PC-3 (cell line): ENCODE data around the gene VEGFB. TPM values are rescaled to one million over a fixed set of nuclear protein-coding genes. Genes with fewer than 3 reads are reported as not detected.

Experiments
- ATAC-seq: fragments of 200-7000 bp; cut with Tn5 transposase; 2 replicates; pipeline ENCODE4 v1.9.1; 2020; ENCODE audit warnings: mild to moderate bottlenecking, moderate library complexity
- BruUV-seq: library from RNA; stranded (reverse); fragments of 400-500 nt; replicated peaks from 2 replicates; lab custom pipeline; 2021; lab: Mats Ljungman, UMichigan
- CTCF ChIA-PET: fragments of 300-600 bp; sonication (Branson Sonifier 250); formaldehyde crosslinking; loops from one replicate; lab custom pipeline; 2022; ENCODE audit warnings: antibody characterized with exemption; lab: Charles Lee
- POLR2A ChIA-PET: fragments of 300-600 bp; sonication (Branson Sonifier 250); formaldehyde crosslinking; loops from one replicate; lab custom pipeline; 2022; ENCODE audit warnings: antibody characterized with exemption; ENCODE audit not compliant: unreplicated experiment; lab: Charles Lee
- DNase-seq: peaks from one replicate; pipeline ENCODE4 v3.0.0-alpha.2; 2015
- H2AFZ ChIP-seq: fragments of 300-600 bp; sonication (generic); 2 replicates; pipeline ENCODE4 v1.6.0; 2016; ENCODE audit warnings: antibody characterized with exemption, low read length
- H3F3A ChIP-seq: fragments of 300-600 bp; sonication (generic); one replicate; pipeline ENCODE4 v1.6.0; 2017; ENCODE audit warnings: antibody characterized with exemption, low read length, control low read depth, mild to moderate bottlenecking; ENCODE audit not compliant: unreplicated experiment
- H3K27ac ChIP-seq: fragments of 300-600 bp; sonication (generic); 2 replicates; pipeline ENCODE4 v1.5.1; 2016; ENCODE audit warnings: mild to moderate bottlenecking, low read length
- H3K27me3 ChIP-seq: fragments of 300-600 bp; sonication (generic); 2 replicates; pipeline ENCODE4 v1.6.1; 2016; ENCODE audit warnings: low read length, mixed read lengths
- H3K36me3 ChIP-seq: fragments of 300-600 bp; sonication (generic); 2 replicates; pipeline ENCODE4 v1.6.1; 2016; ENCODE audit warnings: low read depth, mixed run types, low read length, mixed read lengths
- H3K4me1 ChIP-seq: fragments of 300-600 bp; sonication (generic); 2 replicates; pipeline ENCODE4 v1.5.1; 2016; ENCODE audit warnings: low read length; ENCODE audit not compliant: insufficient read depth
- H3K4me2 ChIP-seq: fragments of 300-600 bp; sonication (generic); 2 replicates; pipeline ENCODE4 v1.6.0; 2016; ENCODE audit warnings: low read length
- H3K4me3 ChIP-seq: fragments of 300-600 bp; sonication (generic); 2 replicates; pipeline ENCODE4 v1.5.1; 2016; ENCODE audit warnings: mild to moderate bottlenecking, low read length, mixed read lengths
- H3K79me2 ChIP-seq: fragments of 300-600 bp; sonication (generic); 2 replicates; pipeline ENCODE4 v1.6.1; 2017; ENCODE audit warnings: low read length, mixed read lengths
- H3K9ac ChIP-seq: fragments of 300-600 bp; sonication (generic); 2 replicates; pipeline ENCODE4 v1.6.0; 2016; ENCODE audit warnings: mild to moderate bottlenecking, low read length
- H3K9me2 ChIP-seq: fragments of 300-600 bp; sonication (generic); replicated peaks from 2 replicates; pipeline ENCODE4 v1.6.1; 2016; ENCODE audit warnings: mixed run types, low read length, mixed read lengths
- H3K9me3 ChIP-seq: fragments of 300-600 bp; sonication (generic); 2 replicates; pipeline ENCODE4 v1.6.1; 2016; ENCODE audit warnings: low read length, mixed read lengths
- H4K20me1 ChIP-seq: fragments of 300-600 bp; sonication (generic); 2 replicates; pipeline ENCODE4 v1.6.1; 2016; ENCODE audit warnings: low read length, mixed read lengths
- EZH2 ChIP-seq: fragments of 300-600 bp; sonication (generic); IDR thresholded peaks from one replicate; pipeline ENCODE4 v1.6.1; 2017; ENCODE audit warnings: antibody characterized with exemption, mild to moderate bottlenecking, low read length; ENCODE audit not compliant: unreplicated experiment
- EZH2phosphoT487 ChIP-seq: fragments of 300-600 bp; sonication (generic); IDR thresholded peaks from 2 replicates; pipeline ENCODE4 v1.6.1; 2018; ENCODE audit warnings: mild to moderate bottlenecking, antibody characterized with exemption, low read length, borderline replicate concordance
- intact Hi-C: fragments of 100-400 bp; cut with micrococcal nuclease; formaldehyde crosslinking; loops from 2 replicates; pipeline ENCODE4 v1.9.0; 2023
- total RNA-seq: library from RNA; depleted of rRNA; stranded (reverse); fragments of >200 nt; gene quantifications from 2 replicates; pipeline ENCODE4 v1.2.3, GENCODE V29; 2014
- TF ChIP-seq, protein P1 (sequence below): fragments of 300-600 bp; sonication (generic); conservative IDR thresholded peaks from 2 replicates; pipeline ENCODE4 v1.5.1; 2017; ENCODE audit warnings: antibody characterized with exemption, low read depth, mild to moderate bottlenecking, low read length

VEGFB gene
- total RNA-seq, 1 experiment from 2014 or later = 39.4 TPM

DNA sequence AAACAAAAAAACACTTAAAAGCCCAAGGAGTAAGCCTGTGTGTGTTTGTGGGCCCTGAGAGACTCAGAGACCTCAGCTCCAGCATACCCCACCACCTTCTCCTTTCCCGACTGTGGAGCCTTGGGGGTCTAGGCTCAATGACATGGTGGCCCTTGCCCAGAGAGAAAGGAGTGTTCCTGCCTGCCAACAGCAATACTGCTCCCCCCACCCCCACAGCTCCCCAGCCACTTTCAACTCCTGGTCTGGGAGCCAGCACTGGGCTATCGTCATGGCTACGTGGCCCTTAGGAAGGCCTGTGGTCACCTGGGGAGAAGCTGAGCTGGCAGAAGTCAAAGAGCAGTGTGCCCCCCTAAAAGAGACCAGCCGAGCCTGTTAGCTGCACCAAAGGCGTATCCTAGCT lies 9.7 kb downstream of the VEGFB start:
- ATAC-seq (no peak), DNase-seq (no peak)
- Histone ChIP-seq H3K27ac (no peak overlapping the region), H3K36me3 (peaks cover 14% of the 10 kb centered on the region; the same call in 1 of the 2 replicates), H3K9me2 (no peaks in the 10 kb centered on the region), H3K9me3 (no peaks in the 10 kb centered on the region), H3K27me3 (no peaks in the 10 kb centered on the region), H3K4me1 (peaks cover 56% of the 10 kb centered on the region), H3K9ac (no peak overlapping the region), H3K79me2 (peaks cover 48% of the 10 kb centered on the region), H3F3A (peaks cover 11% of the 10 kb centered on the region), H3K4me2 (peak overlapping the region; percentile 94), H2AFZ (no peak overlapping the region), H3K4me3 (peak overlapping the region; percentile 80; the same call in 1 of the 2 replicates), H4K20me1 (peaks cover 8% of the 10 kb centered on the region; the same call in 1 of the 2 replicates)
- TF ChIP-seq EZH2 = no peak
- no peak for TF ChIP-seq EZH2phosphoT487
- TF ChIP-seq, protein P1, sequence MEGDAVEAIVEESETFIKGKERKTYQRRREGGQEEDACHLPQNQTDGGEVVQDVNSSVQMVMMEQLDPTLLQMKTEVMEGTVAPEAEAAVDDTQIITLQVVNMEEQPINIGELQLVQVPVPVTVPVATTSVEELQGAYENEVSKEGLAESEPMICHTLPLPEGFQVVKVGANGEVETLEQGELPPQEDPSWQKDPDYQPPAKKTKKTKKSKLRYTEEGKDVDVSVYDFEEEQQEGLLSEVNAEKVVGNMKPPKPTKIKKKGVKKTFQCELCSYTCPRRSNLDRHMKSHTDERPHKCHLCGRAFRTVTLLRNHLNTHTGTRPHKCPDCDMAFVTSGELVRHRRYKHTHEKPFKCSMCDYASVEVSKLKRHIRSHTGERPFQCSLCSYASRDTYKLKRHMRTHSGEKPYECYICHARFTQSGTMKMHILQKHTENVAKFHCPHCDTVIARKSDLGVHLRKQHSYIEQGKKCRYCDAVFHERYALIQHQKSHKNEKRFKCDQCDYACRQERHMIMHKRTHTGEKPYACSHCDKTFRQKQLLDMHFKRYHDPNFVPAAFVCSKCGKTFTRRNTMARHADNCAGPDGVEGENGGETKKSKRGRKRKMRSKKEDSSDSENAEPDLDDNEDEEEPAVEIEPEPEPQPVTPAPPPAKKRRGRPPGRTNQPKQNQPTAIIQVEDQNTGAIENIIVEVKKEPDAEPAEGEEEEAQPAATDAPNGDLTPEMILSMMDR = no peak
- intact Hi-C loops = no loop called here
- ChIA-PET POLR2A (interaction anchor here (1.0 kb wide), 1 partner anchor 17 kb away, joined by 3 read pairs; no protein-coding TSS in a partner anchor), CTCF (no interaction called here)
- no TSS peak for BruUV-seq

DNA sequence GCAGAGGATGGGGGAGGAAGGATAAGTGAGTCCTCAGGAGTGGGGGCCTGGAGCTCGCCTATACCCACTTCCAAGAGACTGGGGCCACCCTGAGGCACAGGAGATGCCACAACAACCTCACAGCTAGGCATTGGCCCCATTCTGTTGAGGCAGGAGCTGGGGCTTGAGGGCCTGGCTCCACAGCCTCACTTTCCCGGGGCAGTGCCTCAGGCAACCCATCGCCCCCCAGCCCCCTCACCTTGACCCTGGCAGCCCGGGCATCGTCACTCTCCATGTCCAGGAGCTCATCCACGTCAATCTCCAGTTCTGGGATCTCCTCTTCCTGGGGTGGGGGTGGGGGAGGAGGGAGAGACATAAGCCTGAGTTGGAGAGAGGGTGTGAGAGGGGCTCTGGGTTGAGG lies 10.6 kb downstream of the VEGFB start:
- intact Hi-C loops = no loop called here
- Histone ChIP-seq H3K4me1 (peaks cover 52% of the 10 kb centered on the region), H3F3A (peaks cover 8% of the 10 kb centered on the region), H3K79me2 (peaks cover 48% of the 10 kb centered on the region), H3K4me2 (peak overlapping the region; percentile 94), H3K9ac (peak overlapping the region; percentile 93), H3K4me3 (peak overlapping the region; percentile 80), H4K20me1 (peaks cover 8% of the 10 kb centered on the region; the same call in 1 of the 2 replicates), H3K27me3 (no peaks in the 10 kb centered on the region), H2AFZ (no peak overlapping the region), H3K36me3 (peaks cover 14% of the 10 kb centered on the region; the same call in 1 of the 2 replicates), H3K27ac (peak overlapping the region; percentile 94), H3K9me2 (no peaks in the 10 kb centered on the region), H3K9me3 (no peaks in the 10 kb centered on the region)
- TSS peak; percentile 31 for BruUV-seq
- TF ChIP-seq, protein P1 = no peak
- TF ChIP-seq EZH2phosphoT487 (no peak), EZH2 (no peak)
- POLR2A ChIA-PET = interaction anchor here (0.7 to 2.6 kb wide), 4 partner anchors 7 to 1671 kb away, joined by 5 to 17 read pairs (median 11); partner anchors contain the start of genes NUDT22 and STIP1
- ATAC-seq (no peak), DNase-seq (no peak)
- CTCF ChIA-PET = interaction anchor here (1.3 kb wide), 1 partner anchor 41 kb away, joined by 3 read pairs; no protein-coding TSS in a partner anchor

DNA sequence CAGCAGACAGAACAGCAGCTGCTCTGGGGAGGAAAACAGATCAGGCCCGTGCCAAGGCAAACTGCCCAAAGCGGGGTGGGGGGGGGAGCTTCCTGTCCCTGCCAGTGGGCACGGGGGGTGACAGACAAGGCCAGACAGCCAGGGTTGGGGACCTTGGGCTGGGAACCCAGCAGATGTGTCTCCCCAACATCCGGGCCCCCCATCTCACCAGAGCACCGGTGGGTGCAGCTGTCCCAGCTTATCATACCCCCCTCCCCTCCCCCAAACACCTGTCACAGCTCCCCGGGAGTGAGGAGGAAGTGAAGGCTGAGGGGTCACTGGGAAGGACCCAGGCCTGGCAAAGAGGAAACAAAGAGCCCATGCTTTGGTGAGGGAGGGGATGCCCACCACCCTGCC lies 11.0 kb downstream of the VEGFB start:
- peak overlapping the region; percentile 80 for H3K4me3 ChIP-seq
- H3F3A ChIP-seq = peaks cover 3% of the 10 kb centered on the region
- peaks cover 48% of the 10 kb centered on the region for H3K79me2 ChIP-seq
- no peaks in the 10 kb centered on the region for H3K27me3 ChIP-seq
- ATAC-seq = peak; percentile 0; the same call in 1 of the 2 replicates
- peak; percentile 55 for DNase-seq
- no TSS peak for BruUV-seq
- intact Hi-C loops = no loop called here
- H2AFZ ChIP-seq = no peak overlapping the region
- H3K36me3 ChIP-seq = peaks cover 14% of the 10 kb centered on the region; the same call in 1 of the 2 replicates
- peak overlapping the region; percentile 94 for H3K27ac ChIP-seq
- peak overlapping the region; percentile 94 for H3K4me2 ChIP-seq
- peak overlapping the region; percentile 93 for H3K9ac ChIP-seq
- CTCF ChIA-PET = interaction anchor here (1.0 to 1.3 kb wide), 2 partner anchors 8 to 41 kb away, joined by 3 read pairs; no protein-coding TSS in a partner anchor
- no peaks in the 10 kb centered on the region for H3K9me2 ChIP-seq
- H3K9me3 ChIP-seq = no peaks in the 10 kb centered on the region
- POLR2A ChIA-PET = interaction anchor here (0.7 to 2.6 kb wide), 6 partner anchors 8 to 1670 kb away, joined by 5 to 18 read pairs (median 11); partner anchors contain the start of genes NUDT22 and STIP1
- TF ChIP-seq EZH2phosphoT487 (no peak), EZH2 (no peak)
- TF ChIP-seq, protein P1 = no peak
- H4K20me1 ChIP-seq = peaks cover 8% of the 10 kb centered on the region; the same call in 1 of the 2 replicates
- H3K4me1 ChIP-seq = peaks cover 47% of the 10 kb centered on the region
